Effector memory CD8-positive, alpha-beta T cell (primary cell): Measurements from ENCODE around the gene SCT.

Experiments
- ATAC-seq: fragments of 150-1000 bp; cut with Tn5 transposase; replicated peaks from 2 replicates; pipeline ENCODE4 v1.10.0; 2021; ENCODE audit warnings: mild to moderate bottlenecking, moderate library complexity
- DNase-seq, 3 experiments: peaks; one replicate each; pipeline ENCODE4 v3.0.0; 2021
- H3K27ac Mint-ChIP-seq, 2 donors: one replicate each; pipeline ENCODE4 v1.8.0; 2022; ENCODE audit warnings: mild to moderate bottlenecking in 2 of 2, mixed read lengths in 2 of 2, moderate library complexity in 2 of 2
- H3K27me3 Mint-ChIP-seq, 2 donors: one replicate each; pipeline ENCODE4 v1.8.0; 2022; ENCODE audit warnings: mixed read lengths in 2 of 2
- H3K36me3 Mint-ChIP-seq: one replicate; pipeline ENCODE4 v1.8.0; 2022; ENCODE audit warnings: mild to moderate bottlenecking, moderate library complexity, mixed read lengths; ENCODE audit not compliant: insufficient read depth
- H3K4me1 Mint-ChIP-seq, 2 donors: one replicate each; pipeline ENCODE4 v1.8.0; 2022; ENCODE audit warnings: low read depth in 2 of 2, mixed read lengths in 2 of 2
- H3K4me3 Mint-ChIP-seq, 2 donors: one replicate each; pipeline ENCODE4 v1.8.0; 2022; ENCODE audit warnings: mild to moderate bottlenecking in 2 of 2, mixed read lengths in 2 of 2, moderate library complexity in 2 of 2
- H3K9me3 Mint-ChIP-seq, 2 donors: one replicate each; pipeline ENCODE4 v1.8.0; 2022; ENCODE audit warnings: mixed read lengths in 2 of 2
- total RNA-seq, 9 experiments: gene quantifications; one replicate each; lab custom pipeline; 2026; lab: John Stamatoyannopoulos, UW

The SCT gene, protein sequence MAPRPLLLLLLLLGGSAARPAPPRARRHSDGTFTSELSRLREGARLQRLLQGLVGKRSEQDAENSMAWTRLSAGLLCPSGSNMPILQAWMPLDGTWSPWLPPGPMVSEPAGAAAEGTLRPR
- 0 to 0.17 (median 0) reads per million in 9 experiments for total RNA-seq

DNA sequence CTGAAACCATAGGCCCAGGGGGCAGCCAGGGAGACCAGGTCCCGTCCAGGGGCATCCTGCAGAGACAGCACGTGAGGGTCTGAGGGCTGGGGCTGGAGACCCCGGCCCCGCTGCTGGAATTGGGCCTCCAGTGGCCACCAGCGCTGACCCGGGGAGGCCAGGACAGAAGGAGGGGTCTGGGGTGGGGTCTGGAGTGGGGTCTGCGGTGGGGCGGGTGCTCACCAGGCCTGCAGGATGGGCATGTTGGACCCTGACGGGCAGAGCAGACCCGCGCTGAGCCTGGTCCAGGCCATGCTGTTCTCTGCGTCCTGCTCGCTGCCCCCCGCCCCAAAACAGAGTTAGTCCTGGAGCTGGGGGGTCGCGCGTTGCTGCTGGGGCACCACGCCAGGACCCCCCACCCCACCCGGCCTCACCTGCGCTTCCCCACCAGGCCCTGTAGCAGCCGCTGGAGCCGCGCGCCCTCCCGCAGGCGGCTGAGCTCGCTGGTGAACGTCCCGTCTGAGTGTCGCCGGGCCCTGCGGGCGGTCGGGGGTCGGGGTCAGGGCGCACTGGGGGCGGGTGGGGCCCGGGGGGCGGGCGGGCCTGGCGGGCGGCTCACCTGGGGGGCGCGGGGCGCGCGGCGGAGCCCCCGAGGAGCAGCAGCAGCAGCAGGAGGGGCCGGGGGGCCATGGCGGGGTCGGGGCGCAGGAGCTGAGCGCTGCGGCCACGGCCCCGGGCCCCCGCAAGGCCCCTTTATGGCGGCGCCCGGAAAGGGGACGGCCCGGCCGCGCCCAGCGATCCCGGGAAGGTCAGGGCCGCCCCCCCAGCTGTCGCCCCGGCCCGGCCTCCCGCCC is at the start of gene SCT:
Gene SCT, minus strand, starts transcription at position 707 of the 833 bp plus-strand sequence. Its CDS starts 38 bp downstream, at position 669.
- Mint-ChIP-seq H3K27ac (peak within 1 kb of the TSS; percentile 74), H3K36me3 (peaks cover 32% of the 10 kb centered on the region), H3K4me1 (peaks cover 20 to 21% of the 10 kb centered on the region in 2 donors), H3K27me3 (peaks cover 19 to 38% of the 10 kb centered on the region in 2 donors), H3K4me3 (peak within 1 kb of the TSS; percentile 65 to 67), H3K9me3 (no peaks in the 10 kb centered on the region)
- no peak for DNase-seq
- ATAC-seq = no peak

DNA sequence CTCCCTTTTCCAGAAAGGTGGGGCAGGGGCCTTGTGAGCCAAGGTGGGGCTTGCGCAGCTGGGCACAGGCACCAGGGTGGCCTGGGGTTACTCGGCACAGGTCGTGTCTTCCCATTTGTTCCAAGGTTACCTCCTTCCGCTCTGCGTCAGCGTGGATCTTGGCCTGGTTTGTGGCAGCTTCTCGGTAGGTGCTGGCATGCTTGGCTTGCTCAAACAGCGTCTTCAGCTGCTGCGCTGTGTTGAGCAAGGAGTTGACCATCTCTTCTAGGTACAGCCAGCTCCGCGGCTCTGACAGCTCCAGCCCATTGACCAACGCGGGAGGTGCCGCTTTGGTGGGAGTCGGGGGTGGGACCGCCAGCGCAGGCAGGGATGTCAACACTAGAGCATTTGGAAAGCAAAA is 47.4 kb upstream of the SCT start:
- Mint-ChIP-seq H3K9me3 (no peaks in the 10 kb centered on the region), H3K36me3 (peaks cover 37% of the 10 kb centered on the region), H3K27me3 (no peaks in the 10 kb centered on the region), H3K4me3 (no peak overlapping the region), H3K27ac (no peak overlapping the region), H3K4me1 (no peaks in the 10 kb centered on the region)
- DNase-seq (no peak), ATAC-seq (no peak)

DNA sequence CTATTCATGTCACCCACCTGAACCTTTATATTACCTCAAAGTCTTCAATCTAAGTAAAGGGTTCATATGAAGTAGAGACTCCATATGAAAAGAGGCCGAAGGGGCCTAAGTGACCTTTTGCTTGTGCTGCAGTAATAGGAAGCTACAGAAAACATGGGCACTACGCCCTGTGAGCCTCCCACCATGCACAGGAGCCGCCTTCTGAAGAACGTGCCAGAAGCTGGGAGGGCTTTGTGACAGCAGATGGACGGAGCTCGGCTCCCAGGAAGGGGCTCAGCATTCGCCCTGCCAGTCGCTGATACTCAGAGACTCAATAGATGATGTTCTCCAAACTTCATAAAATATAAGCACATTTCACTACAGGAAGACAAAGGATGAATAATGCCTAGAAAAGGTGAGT is 46.9 kb upstream of the SCT start:
- Mint-ChIP-seq H3K4me1 (no peaks in the 10 kb centered on the region), H3K9me3 (no peaks in the 10 kb centered on the region), H3K27ac (peak overlapping the region in 1 of 2 donors; percentile 63), H3K36me3 (peaks cover 37% of the 10 kb centered on the region), H3K4me3 (no peak overlapping the region), H3K27me3 (no peaks in the 10 kb centered on the region)
- DNase-seq = no peak
- no peak for ATAC-seq

DNA sequence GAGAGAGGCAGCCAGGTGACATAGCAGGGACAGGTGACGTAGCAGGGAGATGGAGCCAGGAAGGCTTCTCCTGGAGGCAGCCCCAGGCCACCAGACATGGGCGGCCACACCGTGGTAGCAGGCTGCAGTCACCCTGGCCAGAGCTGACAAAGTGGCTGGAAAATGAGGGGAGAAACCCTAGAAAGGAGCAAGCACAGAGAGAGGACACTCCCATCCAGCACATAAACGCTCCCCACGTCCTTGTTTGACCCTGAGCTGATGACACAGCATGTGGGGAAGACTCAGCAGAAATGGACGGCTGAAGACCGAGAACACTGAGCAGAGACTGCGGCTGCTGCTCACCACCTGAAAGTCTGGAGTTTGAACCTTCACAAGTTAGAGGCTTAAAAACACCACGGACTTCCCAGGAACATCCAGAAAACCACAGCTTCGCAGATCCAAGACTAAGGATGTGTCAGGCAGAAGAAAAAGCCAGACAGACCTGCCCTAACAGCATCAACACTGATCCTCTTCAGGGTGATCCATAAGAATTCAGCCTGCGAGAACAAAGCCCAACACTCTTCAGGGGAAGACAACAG is 38.8 kb upstream of the SCT start:
- ATAC-seq (no peak), DNase-seq (no peak)
- peak overlapping the region; percentile 32 to 70 for H3K27ac Mint-ChIP-seq

GRCh38 chr11:665062-665703 is 38.2 kb upstream of the SCT start:
- no peak for DNase-seq
- Mint-ChIP-seq H3K4me3 (no peak overlapping the region), H3K9me3 (no peaks in the 10 kb centered on the region), H3K27ac (no peak overlapping the region), H3K27me3 (no peaks in the 10 kb centered on the region), H3K4me1 (peaks cover 3 to 7% of the 10 kb centered on the region in 2 donors), H3K36me3 (peaks cover 11% of the 10 kb centered on the region)
- no peak for ATAC-seq

More for the DNA sequence above, 38.8 kb upstream of the SCT start:
- peaks cover 11% of the 10 kb centered on the region for H3K36me3 Mint-ChIP-seq
- H3K27me3 Mint-ChIP-seq = no peaks in the 10 kb centered on the region
- H3K9me3 Mint-ChIP-seq = no peaks in the 10 kb centered on the region
- no peak overlapping the region for H3K4me3 Mint-ChIP-seq
- peaks cover 3 to 7% of the 10 kb centered on the region in 2 donors for H3K4me1 Mint-ChIP-seq

GRCh38 chr11:662689-663274 is 35.8 kb upstream of the SCT start:
- peak; percentile 43 for ATAC-seq
- H3K27ac Mint-ChIP-seq = no peak overlapping the region
- H3K27me3 Mint-ChIP-seq = no peaks in the 10 kb centered on the region
- no peaks in the 10 kb centered on the region for H3K9me3 Mint-ChIP-seq
- H3K4me3 Mint-ChIP-seq = no peak overlapping the region
- DNase-seq = peak in 1 of 3 experiments; percentile 22
- H3K36me3 Mint-ChIP-seq = peaks cover 16% of the 10 kb centered on the region
- H3K4me1 Mint-ChIP-seq = peaks cover 3 to 7% of the 10 kb centered on the region in 2 donors

GRCh38 chr11:660681-661444 is 33.9 kb upstream of the SCT start:
- peaks cover 0 to 5% of the 10 kb centered on the region in 2 donors for H3K4me1 Mint-ChIP-seq
- peaks cover 17% of the 10 kb centered on the region for H3K36me3 Mint-ChIP-seq
- ATAC-seq = no peak
- no peaks in the 10 kb centered on the region for H3K27me3 Mint-ChIP-seq
- H3K4me3 Mint-ChIP-seq = no peak overlapping the region
- no peaks in the 10 kb centered on the region for H3K9me3 Mint-ChIP-seq
- H3K27ac Mint-ChIP-seq = no peak overlapping the region
- DNase-seq = no peak

- H3K9me3 Mint-ChIP-seq = no peaks in the 10 kb centered on the region
- no peak overlapping the region for H3K27ac Mint-ChIP-seq
- H3K27me3 Mint-ChIP-seq = no peaks in the 10 kb centered on the region
- DNase-seq = no peak
- ATAC-seq = no peak
- peaks cover 0 to 5% of the 10 kb centered on the region in 2 donors for H3K4me1 Mint-ChIP-seq
- H3K36me3 Mint-ChIP-seq = peaks cover 17% of the 10 kb centered on the region
- H3K4me3 Mint-ChIP-seq = no peak overlapping the region
Measured at GRCh38 chr11:660281-660680, 33.3 kb upstream of the SCT start.

- Mint-ChIP-seq H3K27me3 (no peaks in the 10 kb centered on the region), H3K4me1 (peaks cover 0 to 5% of the 10 kb centered on the region in 2 donors), H3K36me3 (peaks cover 17% of the 10 kb centered on the region), H3K4me3 (no peak overlapping the region), H3K27ac (no peak overlapping the region), H3K9me3 (no peaks in the 10 kb centered on the region)
- ATAC-seq (no peak), DNase-seq (no peak)
Measured at GRCh38 chr11:659532-660085, 32.6 kb upstream of the SCT start.

DNA sequence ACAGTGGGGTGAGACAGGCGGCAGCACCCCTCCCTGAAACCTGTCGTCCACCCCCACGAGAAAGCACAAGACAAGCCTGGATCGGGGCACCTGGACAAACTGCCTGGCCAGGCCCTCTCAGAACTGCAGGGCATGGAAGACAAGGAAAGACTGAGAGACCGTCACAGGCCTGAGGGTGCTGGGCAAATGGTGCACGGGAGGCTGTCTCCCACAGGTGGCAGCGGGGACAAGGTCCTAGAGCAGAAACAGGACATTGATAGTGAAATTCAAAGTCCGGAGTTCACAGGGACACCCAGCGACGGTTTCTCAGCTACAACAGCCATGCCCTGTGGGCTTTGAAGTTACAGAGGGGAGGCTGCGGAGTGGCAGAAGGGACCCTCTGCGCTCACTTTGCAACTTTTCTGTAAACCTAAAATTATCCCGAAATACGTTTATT is 30.7 kb upstream of the SCT start:
- no peak overlapping the region for H3K4me3 Mint-ChIP-seq
- no peaks in the 10 kb centered on the region for H3K27me3 Mint-ChIP-seq
- no peaks in the 10 kb centered on the region for H3K9me3 Mint-ChIP-seq
- ATAC-seq = no peak
- peaks cover 0 to 3% of the 10 kb centered on the region in 2 donors for H3K4me1 Mint-ChIP-seq
- H3K36me3 Mint-ChIP-seq = peaks cover 13% of the 10 kb centered on the region
- no peak overlapping the region for H3K27ac Mint-ChIP-seq
- no peak for DNase-seq

DNA sequence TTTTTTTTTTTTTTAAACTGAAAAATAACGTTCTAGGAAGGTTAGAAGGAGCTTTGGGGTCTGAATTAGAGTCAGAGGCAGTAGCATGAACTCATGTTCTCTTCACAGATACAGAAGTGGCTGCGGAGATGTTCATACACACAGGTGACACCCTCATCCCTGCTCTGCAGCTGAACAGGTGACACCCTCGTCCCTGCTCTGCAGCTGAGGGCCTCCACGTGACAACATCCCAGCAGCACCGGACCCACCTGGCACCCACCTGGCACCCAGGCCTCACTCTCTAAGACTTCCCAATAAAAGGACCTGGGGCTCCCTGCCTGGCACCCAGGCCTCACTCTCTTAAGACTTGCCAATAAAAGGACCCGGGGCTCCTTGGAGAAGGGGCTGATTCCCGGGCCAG is 29.9 kb upstream of the SCT start:
- H3K9me3 Mint-ChIP-seq = no peaks in the 10 kb centered on the region

GRCh38 chr11:656426-656825 is 29.4 kb upstream of the SCT start:
- no peaks in the 10 kb centered on the region for H3K27me3 Mint-ChIP-seq
- ATAC-seq = no peak
- no peak for DNase-seq
- peaks cover 13% of the 10 kb centered on the region for H3K36me3 Mint-ChIP-seq
- H3K9me3 Mint-ChIP-seq = no peaks in the 10 kb centered on the region
- H3K27ac Mint-ChIP-seq = peak overlapping the region in 1 of 2 donors; percentile 6
- H3K4me3 Mint-ChIP-seq = no peak overlapping the region
- H3K4me1 Mint-ChIP-seq = peaks cover 0 to 1% of the 10 kb centered on the region in 2 donors

More for the DNA sequence above, 29.9 kb upstream of the SCT start:
- Mint-ChIP-seq H3K36me3 (peaks cover 13% of the 10 kb centered on the region), H3K4me1 (peaks cover 0 to 1% of the 10 kb centered on the region in 2 donors), H3K4me3 (no peak overlapping the region), H3K27ac (no peak overlapping the region), H3K27me3 (no peaks in the 10 kb centered on the region)
- no peak for ATAC-seq
- DNase-seq = no peak
